ENCODE measurements around the gene MS4A10.

GRCh38 chr11:60847896-60848295 is 62.8 kb downstream of the MS4A10 start:
- TF ChIP-seq CTCF (IDR thresholded peaks at IDR 0.05), result no peak
- no peak for TF ChIP-seq POLR2A (IDR thresholded peaks at IDR 0.05)
- TF ChIP-seq EP300 (IDR thresholded peaks at IDR 0.05), result no peak
